Measurements from ENCODE around the gene OR10P1.

OR10P1 gene

DNA sequence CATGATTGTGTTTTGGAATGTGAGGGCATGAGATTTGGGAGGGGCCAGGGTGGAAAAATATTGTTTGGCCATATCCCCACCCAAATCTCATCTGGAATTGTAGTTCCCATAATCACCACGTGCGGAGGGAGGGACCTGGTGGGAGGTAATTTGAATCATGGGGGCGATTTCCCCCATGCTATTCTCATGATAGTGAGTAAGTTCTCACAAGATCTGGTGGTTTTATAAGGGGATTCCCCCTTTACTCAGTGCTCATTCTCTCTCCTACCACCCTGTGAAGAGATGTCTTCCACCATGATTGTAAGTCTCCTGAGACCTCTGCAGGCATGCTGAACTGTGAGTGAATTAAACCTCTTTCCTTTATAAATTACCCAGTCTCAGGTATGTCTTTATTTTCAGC is 15.7 kb downstream of the OR10P1 start:
- no peak for DNase-seq

DNA sequence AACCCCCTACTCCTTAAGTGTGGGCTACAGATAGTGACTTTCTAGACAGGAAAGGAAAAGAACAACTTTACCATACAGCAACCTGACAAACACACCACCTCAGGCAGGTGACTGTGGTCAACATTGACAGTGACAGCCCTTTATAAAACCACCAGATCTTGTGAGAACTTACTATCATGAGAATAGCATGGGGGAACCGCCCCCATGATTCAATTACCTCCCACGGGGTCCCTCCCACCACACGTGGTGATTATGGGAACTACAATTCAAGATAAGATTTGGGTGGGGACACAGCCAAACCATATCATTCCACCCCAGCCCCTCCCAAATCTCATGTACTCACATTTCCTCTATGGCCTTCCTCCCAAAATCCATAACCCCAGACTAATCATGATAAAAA is 16.3 kb downstream of the OR10P1 start:
- no peak for DNase-seq

- DNase-seq, result no peak
These were observed 18.0 kb downstream of the OR10P1 start for GRCh38 chr12:55654511-55655214.

DNA sequence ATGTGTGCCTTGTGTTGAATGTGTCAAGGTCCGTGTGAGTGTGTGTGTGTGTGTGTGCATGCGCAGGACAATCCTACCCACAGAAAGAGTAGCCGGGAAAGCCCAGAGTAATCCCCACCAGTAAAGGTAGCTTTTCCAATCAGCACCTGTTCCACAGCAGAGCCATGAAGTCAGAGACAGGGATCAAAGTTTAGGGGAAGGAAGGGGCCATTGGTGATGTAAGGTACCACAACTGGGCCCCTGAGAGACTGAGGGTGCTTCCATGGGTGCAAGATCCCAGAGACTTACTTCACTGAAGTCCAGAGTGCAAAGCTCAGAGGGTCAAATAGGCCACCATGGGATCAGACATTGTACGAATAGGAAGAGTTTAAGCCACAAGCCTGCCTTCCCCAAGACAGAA is 20.5 kb downstream of the OR10P1 start:
- no peak for DNase-seq

- DNase-seq, result no peak
These were observed 21.5 kb downstream of the OR10P1 start for GRCh38 chr12:55658212-55658611.

GRCh38 chr12:55658635-55659391 is 22.1 kb downstream of the OR10P1 start:
- DNase-seq, result no peak

GRCh38 chr12:55659486-55660385 is 23.0 kb downstream of the OR10P1 start:
- DNase-seq, result peak; percentile 24

- DNase-seq, result no peak
These were observed 26.7 kb downstream of the OR10P1 start for GRCh38 chr12:55663391-55663790.

- no peak for DNase-seq
These were observed 28.1 kb downstream of the OR10P1 start for GRCh38 chr12:55664826-55665225.

- DNase-seq, result no peak
These were observed 29.8 kb downstream of the OR10P1 start for GRCh38 chr12:55666508-55666907.

DNA sequence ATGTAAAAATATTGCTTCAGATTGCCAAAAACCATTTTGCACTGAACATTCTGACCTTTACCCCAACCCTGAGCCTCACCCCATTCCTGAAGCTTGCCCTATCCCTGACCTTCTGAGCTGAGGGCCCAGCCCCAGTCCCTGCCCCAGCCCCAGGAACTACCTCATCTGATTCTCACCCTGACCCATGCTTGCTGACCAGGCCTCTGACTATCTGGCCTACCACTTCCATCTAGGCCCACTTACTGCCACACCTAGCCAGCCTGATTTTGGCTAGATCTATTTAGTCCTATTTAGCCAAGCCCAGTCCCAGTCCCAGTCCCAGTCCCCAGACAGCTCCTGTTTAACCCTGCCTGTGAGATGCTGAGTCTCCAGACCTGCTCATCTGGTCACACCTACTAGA is 33.6 kb downstream of the OR10P1 start:
- DNase-seq, result no peak

GRCh38 chr12:55671746-55672145 is 35.1 kb downstream of the OR10P1 start:
- no peak for DNase-seq

DNA sequence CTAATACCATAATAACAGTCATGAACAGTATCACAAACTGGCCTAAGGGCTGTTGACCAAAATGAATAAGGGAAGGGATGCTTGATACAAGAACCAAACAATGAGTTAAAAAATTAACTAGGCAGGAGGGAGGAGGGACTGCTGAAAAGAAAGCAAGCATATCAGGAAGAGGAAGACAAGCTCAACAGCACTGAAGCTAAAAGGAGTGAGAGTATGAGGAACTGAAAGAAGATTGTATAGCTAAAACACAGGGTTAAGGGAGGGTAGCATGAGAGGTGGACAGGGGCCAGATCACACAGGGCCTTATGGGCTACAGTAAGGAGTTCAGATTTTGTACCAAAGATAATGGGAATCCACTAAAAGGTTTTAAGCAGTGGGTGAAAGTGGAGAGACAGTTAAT is 36.9 kb downstream of the OR10P1 start:
- DNase-seq, result no peak

- DNase-seq, result no peak
These were observed 39.0 kb downstream of the OR10P1 start for GRCh38 chr12:55675666-55676065.

DNA sequence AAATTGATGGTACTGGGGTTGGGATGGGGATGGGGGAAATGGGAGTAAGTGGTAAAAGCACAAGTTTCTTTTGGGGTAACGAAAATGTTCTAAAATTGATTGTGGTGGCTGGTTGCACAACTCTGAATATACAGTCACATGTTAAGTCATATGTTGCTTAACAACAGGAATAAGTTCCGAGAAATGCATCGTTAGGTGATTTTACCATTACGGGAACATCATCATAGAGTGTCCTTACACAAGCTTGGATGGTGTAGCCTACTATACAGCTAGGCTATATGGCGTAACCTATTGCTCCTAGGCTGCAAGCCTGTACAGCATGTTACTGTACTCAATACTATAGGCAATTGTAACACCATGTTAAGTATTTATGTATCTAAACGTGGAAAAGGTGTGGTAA is 40.0 kb downstream of the OR10P1 start:
- DNase-seq, result no peak

DNA sequence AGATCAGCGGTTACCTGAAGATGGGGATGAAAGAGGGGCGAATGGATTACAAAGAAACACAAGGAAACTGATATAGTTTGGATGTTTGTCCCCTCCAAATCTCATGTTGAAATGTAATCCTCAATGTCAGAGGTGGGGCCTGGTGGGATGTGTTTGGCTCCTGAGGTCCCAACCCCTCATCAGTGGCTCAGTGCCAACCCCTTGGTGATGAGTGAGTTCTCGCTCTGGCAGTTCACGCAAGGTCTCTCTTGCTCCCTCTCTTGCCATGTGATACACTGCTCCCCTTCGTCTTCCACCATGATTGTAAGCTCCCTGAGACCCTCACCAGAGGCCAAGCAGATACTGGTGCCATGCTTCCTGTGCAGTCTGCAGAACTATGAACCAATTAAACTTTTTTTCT is 43.0 kb downstream of the OR10P1 start:
- no peak for DNase-seq

GRCh38 chr12:55681142-55682077 is 44.7 kb downstream of the OR10P1 start:
- peak; percentile 73 for DNase-seq

DNA sequence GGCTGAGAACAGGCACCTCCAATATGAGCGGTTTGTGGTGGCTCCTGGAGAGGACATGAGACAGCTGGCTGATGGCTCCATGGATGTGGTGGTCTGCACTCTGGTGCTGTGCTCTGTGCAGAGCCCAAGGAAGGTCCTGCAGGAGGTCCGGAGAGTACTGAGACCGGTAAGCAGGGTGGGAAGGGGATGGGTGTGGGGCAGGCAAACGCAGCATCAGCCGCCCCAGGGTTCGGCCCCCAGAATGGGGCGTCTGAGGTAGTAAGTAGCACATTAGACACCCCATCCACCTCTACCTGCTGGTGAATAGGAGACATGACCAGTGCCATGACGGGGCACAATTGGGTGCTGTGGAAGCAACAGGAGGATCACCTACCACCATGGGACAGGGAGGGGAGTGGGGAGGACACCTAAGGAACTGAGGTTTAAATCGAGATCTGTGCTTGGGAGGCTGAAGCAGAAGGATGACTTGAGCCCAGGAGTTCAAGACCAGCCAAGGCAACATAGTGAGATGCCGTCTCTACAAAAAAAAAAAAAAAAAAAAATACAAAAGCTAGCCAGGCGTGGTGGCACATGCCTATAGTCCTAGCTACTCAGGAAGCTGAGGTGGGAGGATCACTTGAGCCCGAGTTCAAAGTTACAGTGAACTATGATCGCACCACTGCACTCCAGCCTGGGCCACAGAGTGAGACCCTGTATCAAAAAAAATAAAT is 45.5 kb downstream of the OR10P1 start:
- no peak for DNase-seq

- no peak for DNase-seq
These were observed 47.0 kb downstream of the OR10P1 start for GRCh38 chr12:55683676-55684075.

DNA sequence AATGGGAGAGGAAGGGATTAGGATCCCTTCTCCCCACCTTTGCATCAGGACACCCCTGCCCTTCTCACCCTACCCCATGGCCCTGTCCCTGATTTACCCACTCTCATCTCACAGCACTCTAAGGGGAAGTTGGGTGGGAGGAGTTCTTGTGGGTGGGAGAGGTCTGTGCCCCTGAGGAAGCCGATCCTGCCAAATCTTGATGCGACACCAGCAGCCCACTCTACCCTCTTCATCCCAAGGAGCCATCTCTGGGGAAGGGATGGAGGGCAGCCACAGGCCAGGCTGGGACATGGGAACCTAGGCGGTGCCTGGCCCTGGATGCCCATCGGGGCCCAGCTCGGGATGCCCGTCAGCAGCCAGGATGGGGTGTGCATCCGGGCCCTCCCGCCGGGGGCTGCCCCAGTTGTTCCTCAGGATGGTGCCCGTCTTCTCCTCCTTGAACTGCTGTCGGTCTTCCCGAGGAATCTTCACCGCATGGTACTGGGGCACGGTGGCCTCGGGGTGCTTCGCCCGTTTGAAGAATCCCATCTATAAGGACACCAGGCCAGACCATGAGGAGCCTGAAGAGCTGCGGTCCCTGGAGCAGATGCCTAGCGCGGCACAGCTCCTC is 48.2 kb downstream of the OR10P1 start:
- no peak for DNase-seq

DNA sequence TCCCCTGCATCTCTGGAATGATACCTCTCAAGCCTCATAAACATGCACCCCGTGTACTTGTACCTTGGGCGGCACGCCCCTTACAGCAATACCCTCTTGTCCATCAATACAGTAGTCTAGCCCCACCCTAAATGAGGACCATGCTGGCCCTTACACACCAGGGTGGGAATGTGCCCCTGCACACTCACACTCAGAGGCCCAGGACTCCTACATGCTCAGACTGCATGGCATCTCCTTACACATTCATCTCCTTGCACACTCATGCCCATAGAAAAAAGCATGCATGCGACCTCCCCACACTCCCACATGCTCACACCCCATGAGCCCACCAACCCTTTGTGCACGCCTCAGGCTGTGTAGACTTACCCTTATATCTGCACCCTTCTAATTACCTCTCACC is 49.0 kb downstream of the OR10P1 start:
- DNase-seq, result no peak
